IPS-18a (cell line): ENCODE data around the gene FGF12.
"Not testable (repeated sequence)": the region's sequence is repeated elsewhere in the genome, so short reads cannot be mapped to it uniquely, and the experiment has no call there.

Source experiments
- H3K27ac ChIP-seq: one replicate; pipeline ENCODE4 v1.5.1; 2013; ENCODE audit warnings: low read length
- H3K27me3 ChIP-seq: one replicate; pipeline ENCODE4 v1.6.1; 2013; ENCODE audit warnings: mild to moderate bottlenecking, low read length; ENCODE audit not compliant: control insufficient read depth, insufficient read depth
- H3K36me3 ChIP-seq: one replicate; pipeline ENCODE4 v1.6.1; 2013; ENCODE audit warnings: low read depth, low read length; ENCODE audit not compliant: control insufficient read depth
- H3K4me1 ChIP-seq: one replicate; pipeline ENCODE4 v1.6.1; 2013; ENCODE audit warnings: low read depth, low read length; ENCODE audit not compliant: control insufficient read depth
- H3K4me3 ChIP-seq: one replicate; pipeline ENCODE4 v1.5.1; 2013; ENCODE audit warnings: low read length
- H3K9ac ChIP-seq: one replicate; pipeline ENCODE4 v1.6.1; 2013; ENCODE audit warnings: mild to moderate bottlenecking, low read length, moderate library complexity
- H3K9me3 ChIP-seq: one replicate; pipeline ENCODE4 v1.6.1; 2013; ENCODE audit warnings: low read depth, low read length; ENCODE audit not compliant: control insufficient read depth

FGF12 gene

DNA sequence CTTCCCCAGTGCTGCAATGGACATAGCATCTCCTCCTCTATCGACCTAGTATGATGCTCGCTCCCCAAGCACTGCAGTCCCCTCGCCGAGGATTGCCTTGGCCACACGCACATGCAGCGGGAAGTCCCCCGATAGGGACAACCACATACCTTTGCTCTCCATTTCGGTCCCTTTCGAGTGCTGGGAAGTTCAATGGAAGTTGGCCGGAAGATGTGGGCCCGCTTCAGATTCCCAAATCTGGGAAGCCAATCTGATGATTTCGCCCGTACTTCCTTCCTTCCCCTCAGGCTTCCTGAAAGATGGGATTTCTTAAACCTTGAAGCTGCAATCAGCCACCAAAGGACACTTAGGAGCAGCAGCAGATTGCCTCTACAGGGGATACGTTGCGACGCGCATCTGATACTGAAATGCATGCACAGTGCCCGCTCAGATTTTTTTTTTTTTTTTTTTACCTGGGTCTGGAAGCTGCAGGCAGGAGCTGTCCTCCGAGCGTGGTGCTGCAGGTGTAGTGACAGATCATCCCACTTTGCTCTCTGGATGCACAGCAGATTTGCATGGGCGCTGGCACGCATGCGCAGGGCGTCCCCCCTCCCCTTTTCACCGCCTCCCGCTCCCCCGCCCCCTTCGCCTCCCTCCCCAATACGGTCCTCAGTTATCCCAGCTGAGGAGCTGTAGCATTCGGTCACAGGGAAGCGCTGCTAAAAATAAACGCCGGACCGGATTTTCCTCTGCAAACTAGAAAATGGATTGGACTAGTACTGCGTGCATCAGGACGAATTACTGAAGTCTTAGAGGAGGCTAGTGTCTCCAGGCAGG, at the start of gene FGF12:
Gene FGF12 (minus strand): TSS at position 510 of the 816 bp plus-strand sequence.
- no peak within 1 kb of the TSS for H3K9ac ChIP-seq
- H3K4me1 ChIP-seq: peaks cover 9% of the 10 kb centered on the region
- peaks cover 9% of the 10 kb centered on the region for H3K27me3 ChIP-seq
- H3K9me3 ChIP-seq: no peaks in the 10 kb centered on the region
- H3K4me3 ChIP-seq: peak within 1 kb of the TSS; percentile 72
- no peaks in the 10 kb centered on the region for H3K36me3 ChIP-seq
- no peak within 1 kb of the TSS for H3K27ac ChIP-seq

DNA sequence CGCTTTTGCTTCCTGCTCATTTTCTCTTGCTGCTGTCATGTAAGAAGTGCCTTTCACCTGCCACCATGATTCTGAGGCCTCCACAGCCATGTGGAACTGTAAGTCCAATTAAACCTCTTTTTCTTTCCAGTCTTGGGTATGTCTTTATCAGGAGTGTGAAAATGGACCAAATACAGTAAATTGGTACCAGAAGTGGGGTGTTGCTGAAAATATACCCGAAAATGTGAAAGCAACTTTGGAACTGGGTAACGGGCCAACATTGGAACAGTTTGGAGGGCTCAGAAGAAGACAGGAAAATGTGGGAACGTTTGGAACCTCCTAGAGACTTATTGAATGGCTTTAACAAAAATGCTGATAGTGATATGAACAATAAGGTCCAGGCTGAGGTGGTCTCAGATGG, 47.0 kb upstream of the FGF12 start:
- H3K27me3 ChIP-seq, H3K4me3 ChIP-seq, H3K4me1 ChIP-seq: not testable (repeated sequence)

DNA sequence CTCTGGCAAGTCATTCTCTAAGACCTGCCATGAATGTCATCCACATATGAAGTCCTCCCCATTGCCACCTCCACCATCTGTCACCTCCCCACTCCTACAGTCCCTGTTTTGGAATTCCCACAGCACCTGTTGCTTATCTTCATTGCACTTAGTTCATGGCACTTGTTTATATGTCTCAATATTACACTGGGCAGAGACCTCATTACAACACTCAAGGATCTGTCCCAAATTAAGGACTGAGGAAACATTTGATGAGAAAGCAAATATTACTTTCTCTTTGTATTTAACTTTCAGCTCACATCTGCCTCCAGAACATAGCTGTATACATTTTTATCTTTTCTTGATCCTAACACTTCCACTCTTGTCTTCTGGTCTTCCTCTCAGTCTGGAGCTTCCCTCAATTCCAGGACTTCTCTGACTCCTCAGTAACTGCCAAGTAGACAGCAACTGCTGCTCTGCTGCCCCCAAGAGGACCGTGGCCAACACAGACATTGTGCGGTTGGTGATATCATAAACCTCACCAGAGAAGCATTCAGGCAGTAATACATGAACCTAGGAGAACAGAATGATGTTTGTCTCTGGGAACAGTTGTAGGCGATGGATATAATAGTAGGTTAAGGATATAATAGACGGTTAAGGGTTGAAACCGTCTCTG, 45.0 kb upstream of the FGF12 start:
- Histone ChIP-seq H3K27ac (no peak overlapping the region), H3K9me3 (peaks cover 12% of the 10 kb centered on the region), H3K9ac (no peak overlapping the region), H3K36me3 (no peaks in the 10 kb centered on the region), H3K4me1 (no peaks in the 10 kb centered on the region), H3K27me3 (no peaks in the 10 kb centered on the region), H3K4me3 (no peak overlapping the region)

More for the DNA sequence above, 47.0 kb upstream of the FGF12 start:
- H3K9ac ChIP-seq, H3K27ac ChIP-seq, H3K36me3 ChIP-seq: not testable (repeated sequence)
- H3K9me3 ChIP-seq: peaks cover 12% of the 10 kb centered on the region

DNA sequence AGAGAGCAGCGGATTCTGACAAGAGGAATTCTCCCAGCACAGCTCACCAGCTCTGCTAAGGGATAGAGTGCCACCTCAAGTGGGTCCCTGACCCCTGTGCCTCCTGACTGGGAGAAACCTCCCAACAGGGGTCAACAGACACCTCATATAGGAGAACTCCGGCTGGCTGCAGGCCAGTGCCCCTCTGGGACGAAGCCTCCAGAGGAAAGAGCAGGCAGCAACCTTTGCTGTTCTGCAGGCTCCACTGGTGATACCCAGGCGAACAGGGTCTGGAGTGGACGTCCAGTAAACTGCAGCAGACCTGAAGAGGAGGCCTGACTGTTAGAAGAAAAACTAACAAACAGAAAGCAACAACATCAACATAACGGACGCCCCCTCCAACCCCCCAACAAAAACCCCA, 31.3 kb upstream of the FGF12 start:
- H3K4me1 ChIP-seq: no peaks in the 10 kb centered on the region
- H3K36me3 ChIP-seq: no peaks in the 10 kb centered on the region
- no peak overlapping the region for H3K9ac ChIP-seq
- no peaks in the 10 kb centered on the region for H3K9me3 ChIP-seq
- H3K27me3 ChIP-seq: no peaks in the 10 kb centered on the region
- H3K27ac ChIP-seq: no peak overlapping the region
- no peak overlapping the region for H3K4me3 ChIP-seq

DNA sequence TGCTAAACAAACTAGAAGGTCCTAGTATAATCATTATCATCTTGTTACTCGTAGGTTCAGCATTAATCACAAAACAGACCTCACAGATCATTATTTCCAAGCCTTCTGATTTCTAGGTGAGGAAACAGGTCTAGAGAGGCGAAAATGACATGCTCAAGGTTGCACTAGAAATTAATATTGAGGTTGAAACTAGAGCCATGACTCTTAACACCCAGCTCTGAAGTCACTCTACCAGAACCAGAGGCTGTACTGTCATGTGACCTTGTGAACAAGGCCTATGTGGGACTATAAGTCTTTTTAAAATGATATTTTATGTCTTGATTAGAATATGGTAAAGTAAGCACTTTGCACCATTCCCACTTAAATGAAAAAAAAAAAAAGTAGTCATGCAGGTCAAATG, 23.8 kb upstream of the FGF12 start:
- H3K9ac ChIP-seq: no peak overlapping the region
- H3K27me3 ChIP-seq: no peaks in the 10 kb centered on the region
- no peaks in the 10 kb centered on the region for H3K9me3 ChIP-seq
- peaks cover 31% of the 10 kb centered on the region for H3K4me1 ChIP-seq
- H3K4me3 ChIP-seq: no peak overlapping the region
- no peak overlapping the region for H3K27ac ChIP-seq
- no peaks in the 10 kb centered on the region for H3K36me3 ChIP-seq

DNA sequence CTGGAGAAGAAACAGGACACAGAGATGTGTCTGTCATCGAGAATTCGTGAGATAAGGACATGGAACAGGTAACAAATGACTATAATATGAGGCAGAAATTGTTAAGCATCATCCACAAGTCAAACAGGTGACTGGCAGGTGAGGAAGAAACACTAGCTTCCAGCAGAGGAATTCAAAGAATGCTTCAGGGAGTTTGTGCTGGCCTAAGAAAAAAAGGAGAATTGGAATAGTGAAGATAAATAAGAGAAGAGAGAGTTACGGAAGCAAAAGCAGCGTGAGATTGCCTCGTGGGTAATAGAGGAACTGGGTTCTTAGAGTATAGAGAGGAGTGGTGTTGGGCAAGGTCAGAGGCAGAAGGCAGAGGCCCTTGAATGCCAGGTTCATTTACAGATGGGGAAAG, 22.9 kb upstream of the FGF12 start:
- no peak overlapping the region for H3K9ac ChIP-seq
- H3K27ac ChIP-seq: no peak overlapping the region
- H3K36me3 ChIP-seq: no peaks in the 10 kb centered on the region
- no peak overlapping the region for H3K4me3 ChIP-seq
- H3K9me3 ChIP-seq: no peaks in the 10 kb centered on the region
- H3K4me1 ChIP-seq: peaks cover 32% of the 10 kb centered on the region
- no peaks in the 10 kb centered on the region for H3K27me3 ChIP-seq

DNA sequence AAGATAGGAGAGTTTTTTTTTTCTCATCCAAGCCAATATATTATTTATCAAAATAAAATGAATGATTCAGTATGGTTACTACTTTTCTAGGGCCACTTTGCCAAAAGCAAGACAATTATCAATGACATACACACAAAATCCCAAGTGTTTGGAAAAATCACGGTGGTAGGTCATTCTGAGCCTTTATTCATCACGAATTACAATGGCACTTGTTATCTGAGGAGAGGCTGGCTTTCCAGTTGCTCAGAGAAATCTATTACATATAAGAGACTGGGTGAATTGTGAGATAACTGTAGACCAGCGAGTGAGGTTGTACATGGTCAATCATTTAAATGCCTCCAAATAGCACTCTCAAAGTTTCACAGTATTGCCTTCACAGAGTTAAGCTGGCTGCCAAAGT, 20.4 kb upstream of the FGF12 start:
- Histone ChIP-seq H3K36me3 (no peaks in the 10 kb centered on the region), H3K9me3 (no peaks in the 10 kb centered on the region), H3K9ac (no peak overlapping the region), H3K27ac (no peak overlapping the region), H3K4me1 (peaks cover 33% of the 10 kb centered on the region), H3K4me3 (peak overlapping the region; percentile 4), H3K27me3 (no peaks in the 10 kb centered on the region)

DNA sequence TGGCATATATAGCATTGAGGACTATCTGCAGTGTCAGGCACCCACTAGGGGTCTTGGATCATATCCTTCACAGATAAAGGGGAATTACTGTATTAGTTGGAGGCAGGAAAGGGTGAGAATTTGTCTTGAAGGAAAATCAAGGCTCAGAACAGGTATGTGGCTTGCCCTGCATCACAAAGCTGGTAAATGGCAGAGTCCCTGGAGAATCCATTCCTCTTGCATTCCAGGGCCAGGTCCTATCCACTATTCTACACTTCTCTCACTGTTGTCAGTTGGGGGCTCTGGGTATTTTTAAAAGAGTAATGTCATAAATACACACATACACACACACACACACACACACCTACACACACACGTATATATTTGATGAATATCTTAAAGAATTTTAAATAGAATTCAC, 19.8 kb upstream of the FGF12 start:
- no peaks in the 10 kb centered on the region for H3K27me3 ChIP-seq
- H3K36me3 ChIP-seq: no peaks in the 10 kb centered on the region
- H3K4me3 ChIP-seq: peak overlapping the region; percentile 4
- H3K9me3 ChIP-seq: no peaks in the 10 kb centered on the region
- no peak overlapping the region for H3K9ac ChIP-seq
- no peak overlapping the region for H3K27ac ChIP-seq
- peaks cover 33% of the 10 kb centered on the region for H3K4me1 ChIP-seq

DNA sequence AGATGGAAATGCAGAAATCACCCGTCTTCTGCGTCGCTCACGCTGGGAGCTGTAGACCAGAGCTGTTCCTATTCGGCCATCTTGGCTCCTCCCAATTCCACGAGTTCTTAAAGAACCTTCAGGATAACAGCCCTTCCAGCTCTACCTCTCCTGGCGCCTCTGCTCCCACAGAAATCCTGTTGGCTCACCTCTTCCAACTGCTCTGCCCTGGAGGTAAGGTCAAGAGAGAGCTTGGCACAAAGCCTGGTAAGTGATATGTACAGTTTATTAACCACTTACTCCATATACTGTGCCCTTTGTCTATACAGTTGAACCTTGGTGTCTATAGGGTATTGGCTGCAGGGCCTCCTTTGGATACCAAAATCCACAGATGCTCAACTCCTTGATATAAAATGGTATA, 17.8 kb upstream of the FGF12 start:
- H3K27ac ChIP-seq: no peak overlapping the region
- H3K9me3 ChIP-seq: no peaks in the 10 kb centered on the region
- no peaks in the 10 kb centered on the region for H3K27me3 ChIP-seq
- H3K4me3 ChIP-seq: peak overlapping the region; percentile 35
- H3K36me3 ChIP-seq: no peaks in the 10 kb centered on the region
- no peak overlapping the region for H3K9ac ChIP-seq
- H3K4me1 ChIP-seq: peaks cover 28% of the 10 kb centered on the region

DNA sequence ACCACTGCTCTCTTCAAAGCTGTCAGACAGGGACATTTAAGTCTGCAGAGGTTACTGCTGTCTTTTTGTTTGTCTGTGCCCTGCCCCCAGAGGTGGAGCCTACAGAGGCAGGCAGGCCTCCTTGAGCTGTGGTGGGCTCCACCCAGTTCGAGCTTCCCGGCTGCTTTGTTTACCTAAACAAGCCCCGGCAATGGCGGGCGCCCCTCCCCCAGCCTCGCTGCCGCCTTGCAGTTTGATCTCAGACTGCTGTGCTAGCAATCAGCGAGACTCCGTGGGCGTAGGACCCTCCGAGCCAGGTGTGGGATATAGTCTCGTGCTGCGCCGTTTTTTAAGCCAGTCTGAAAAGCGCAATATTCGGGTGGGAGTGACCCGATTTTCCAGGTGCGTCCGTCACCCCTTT, 17.3 kb upstream of the FGF12 start:
- H3K27ac ChIP-seq, H3K4me3 ChIP-seq, H3K9ac ChIP-seq, H3K9me3 ChIP-seq, H3K27me3 ChIP-seq, H3K36me3 ChIP-seq: not testable (repeated sequence)
- peaks cover 24% of the 10 kb centered on the region for H3K4me1 ChIP-seq

DNA sequence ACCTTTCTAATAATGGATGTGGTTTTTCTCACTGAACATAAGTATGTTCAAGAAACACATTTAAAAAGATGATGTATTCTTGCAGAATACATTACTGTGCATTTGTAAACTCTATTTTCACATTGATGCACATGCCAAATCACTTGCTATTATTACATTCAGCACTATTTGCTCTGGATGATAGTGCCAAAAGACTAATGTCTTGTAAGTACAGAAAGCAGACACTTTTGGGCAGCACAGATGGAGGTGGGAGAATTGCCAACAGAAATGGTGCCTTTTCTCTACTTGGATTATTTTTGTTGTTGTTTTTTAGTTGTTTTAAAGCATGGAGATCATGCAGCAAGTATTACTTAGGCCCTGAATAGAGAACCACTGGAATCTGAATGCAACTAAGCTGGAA, 10.2 kb upstream of the FGF12 start:
- Histone ChIP-seq H3K9me3 (no peaks in the 10 kb centered on the region), H3K27me3 (no peaks in the 10 kb centered on the region), H3K27ac (no peak overlapping the region), H3K4me3 (no peak overlapping the region), H3K4me1 (no peaks in the 10 kb centered on the region), H3K36me3 (no peaks in the 10 kb centered on the region), H3K9ac (no peak overlapping the region)

DNA sequence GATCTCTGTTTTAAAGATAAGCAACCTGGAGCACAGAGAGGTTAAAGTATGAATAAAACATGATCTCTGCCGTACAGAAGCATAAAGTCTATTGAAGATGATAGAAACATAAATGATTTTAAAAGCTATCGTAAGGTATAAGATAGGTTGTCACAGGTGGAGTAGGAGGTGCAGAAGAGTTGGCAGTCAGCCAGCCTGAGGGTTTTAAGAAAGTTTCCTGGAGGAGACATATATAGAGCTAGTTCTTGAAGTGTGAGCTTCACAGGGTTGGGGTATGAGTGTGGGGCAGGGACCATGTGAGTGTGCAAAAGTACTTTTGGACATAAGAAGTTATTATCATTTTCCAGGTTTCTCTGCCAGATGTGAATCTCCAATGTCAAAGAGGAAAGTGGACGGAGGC, 3.9 kb upstream of the FGF12 start:
- no peaks in the 10 kb centered on the region for H3K36me3 ChIP-seq
- no peak overlapping the region for H3K4me3 ChIP-seq
- no peak overlapping the region for H3K27ac ChIP-seq
- H3K27me3 ChIP-seq: peaks cover 6% of the 10 kb centered on the region
- H3K9me3 ChIP-seq: no peaks in the 10 kb centered on the region
- H3K4me1 ChIP-seq: peaks cover 9% of the 10 kb centered on the region
- no peak overlapping the region for H3K9ac ChIP-seq
